GM21619 (cell line): ENCODE data around the gene GNPTAB.
"Not testable (repeated sequence)": the region's sequence is repeated elsewhere in the genome, so short reads cannot be mapped to it uniquely, and the experiment has no call there.

Source experiments
- ATAC-seq: cut with Tn5 transposase; IDR thresholded peaks from one replicate; pipeline ENCODE4 v1.9.1; 2021; ENCODE audit not compliant: unreplicated experiment

Gene GNPTAB

DNA sequence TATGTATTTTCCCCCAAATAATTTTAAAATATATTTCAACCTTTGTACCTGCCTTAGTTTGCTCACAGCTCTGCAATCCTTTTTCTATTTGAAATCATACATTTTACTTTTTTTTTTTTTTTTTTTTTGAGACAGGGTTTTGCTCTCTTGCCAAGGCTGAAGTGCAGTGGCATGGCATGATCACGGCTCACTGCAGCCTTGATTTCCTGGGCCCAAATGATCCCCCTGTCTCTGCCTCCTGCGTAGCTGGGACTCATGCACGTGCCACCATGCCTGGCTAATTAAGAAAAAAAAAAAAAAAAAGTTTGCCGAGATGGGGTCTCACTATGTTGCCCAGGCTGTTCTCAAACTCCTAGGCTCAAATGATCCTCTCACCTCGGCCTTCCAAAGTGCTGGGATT is 90.2 kb downstream of the GNPTAB start:
- no peak for ATAC-seq

- ATAC-seq, result no peak
Observed at GRCh38 chr12:101738920-101739665, 91.7 kb downstream of the GNPTAB start, which contains the start of gene SYCP3. Gene SYCP3, minus strand, starts transcription at chr12:101739462. Its CDS starts 1,527 bp downstream, at chr12:101737935.

GRCh38 chr12:101737476-101737875 is 93.3 kb downstream of the GNPTAB start:
- no peak for ATAC-seq

DNA sequence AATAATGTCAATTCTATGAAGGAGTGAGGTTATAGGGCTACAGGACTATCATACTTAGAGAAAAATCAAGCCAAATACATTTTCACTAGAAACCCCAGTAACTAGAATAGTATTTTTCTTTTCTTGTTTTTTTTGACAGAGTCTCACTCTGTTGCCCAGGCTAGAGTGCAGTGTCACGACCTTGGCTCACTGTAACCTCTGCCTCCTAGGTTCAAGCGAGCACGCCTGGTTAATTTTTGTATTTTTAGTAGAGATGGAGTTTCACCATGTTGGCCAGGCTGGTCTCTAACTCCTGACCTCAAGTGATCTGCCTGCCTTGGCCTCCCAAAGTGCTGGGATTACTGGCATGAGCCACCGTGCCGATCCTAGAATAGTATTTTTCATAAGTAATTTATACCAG is 96.3 kb downstream of the GNPTAB start:
- not testable (repeated sequence) for ATAC-seq

DNA sequence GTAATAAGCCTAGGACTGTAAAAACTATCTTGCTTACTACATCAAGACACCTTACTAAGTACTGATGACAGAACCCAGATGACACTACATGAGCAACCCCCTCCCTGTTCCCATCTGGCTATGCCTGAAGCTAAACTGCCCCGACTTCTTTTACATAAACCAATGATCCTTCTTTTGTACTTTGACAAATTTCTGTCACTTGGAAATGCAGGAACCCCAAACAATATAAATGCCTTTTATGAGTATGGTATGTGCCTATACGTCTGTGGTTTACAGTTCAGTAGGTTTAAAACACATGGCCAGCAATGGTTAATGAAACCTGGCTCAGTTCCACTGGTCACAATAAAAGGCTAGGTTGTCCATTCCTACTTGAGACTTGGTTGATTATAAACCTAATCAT is 97.6 kb downstream of the GNPTAB start:
- no peak for ATAC-seq

GRCh38 chr12:101732318-101732717 is 98.4 kb downstream of the GNPTAB start:
- no peak for ATAC-seq

GRCh38 chr12:101729842-101730241 is 100.9 kb downstream of the GNPTAB start:
- ATAC-seq, result no peak

DNA sequence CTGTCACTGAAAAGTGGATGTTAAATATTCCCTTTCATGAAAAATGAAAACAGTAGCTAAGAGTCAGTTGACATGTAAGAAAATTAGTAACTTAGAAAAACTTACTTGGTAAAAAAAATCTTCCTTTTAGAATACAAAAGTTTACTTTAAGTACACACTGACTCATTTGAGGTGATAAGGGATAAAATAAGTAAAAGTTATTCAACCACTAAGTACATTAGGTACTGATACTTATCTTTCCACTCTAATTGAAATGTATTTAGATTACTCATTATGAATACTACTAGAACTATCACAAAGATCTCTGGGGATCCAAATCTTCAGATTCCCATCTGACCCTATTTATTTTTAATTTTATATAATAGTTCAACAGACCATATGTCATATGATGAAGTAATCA is 103.7 kb downstream of the GNPTAB start:
- no peak for ATAC-seq

- no peak for ATAC-seq
Observed at GRCh38 chr12:101722392-101722791, 108.4 kb downstream of the GNPTAB start.

DNA sequence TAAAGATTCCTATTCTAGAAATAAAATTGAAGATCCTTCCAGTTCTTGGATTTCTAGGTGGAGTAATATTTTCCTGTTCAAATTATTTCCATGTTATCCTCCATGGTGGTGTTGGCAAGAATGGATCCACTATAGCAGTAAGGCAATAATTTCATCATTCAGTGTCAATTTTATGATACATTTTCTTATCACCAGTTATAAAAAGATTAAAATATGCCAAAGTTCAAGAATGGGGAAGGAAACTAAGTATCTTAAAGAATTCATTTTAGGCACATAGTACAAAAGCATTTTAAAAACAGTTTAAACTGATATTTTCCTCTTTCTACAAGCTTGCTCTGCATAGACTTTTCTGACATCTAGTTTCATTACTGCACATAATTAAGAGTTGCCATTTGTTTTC is 110.6 kb downstream of the GNPTAB start:
- ATAC-seq, result no peak

GRCh38 chr12:101719566-101719965 is 111.2 kb downstream of the GNPTAB start:
- no peak for ATAC-seq

DNA sequence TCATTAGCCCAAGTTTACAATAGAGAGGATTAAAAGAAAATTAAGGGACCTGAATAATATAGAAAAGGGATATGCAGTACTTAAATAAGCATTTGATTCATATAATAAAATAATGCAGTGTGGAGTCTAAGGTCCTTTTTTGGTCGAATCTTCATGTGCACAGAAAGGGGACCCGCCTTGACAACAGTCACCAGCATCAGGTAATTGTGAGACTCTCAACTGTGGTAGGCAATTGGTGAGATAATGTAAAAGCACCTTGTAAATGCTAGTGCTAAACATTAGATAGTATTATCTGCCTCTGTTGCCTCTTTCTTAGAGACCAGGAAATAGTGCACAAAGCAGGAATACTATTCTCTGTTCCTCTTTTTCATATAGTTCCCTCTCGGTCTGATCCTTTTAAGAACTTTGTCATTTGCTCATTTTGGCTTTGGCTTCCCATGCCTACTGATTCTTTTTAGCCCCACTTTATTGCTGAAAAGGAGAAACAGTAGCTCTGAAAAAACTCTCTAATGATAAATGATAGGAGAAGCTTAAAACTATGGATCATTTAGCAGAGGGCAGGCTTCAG is 115.8 kb downstream of the GNPTAB start:
- no peak for ATAC-seq

DNA sequence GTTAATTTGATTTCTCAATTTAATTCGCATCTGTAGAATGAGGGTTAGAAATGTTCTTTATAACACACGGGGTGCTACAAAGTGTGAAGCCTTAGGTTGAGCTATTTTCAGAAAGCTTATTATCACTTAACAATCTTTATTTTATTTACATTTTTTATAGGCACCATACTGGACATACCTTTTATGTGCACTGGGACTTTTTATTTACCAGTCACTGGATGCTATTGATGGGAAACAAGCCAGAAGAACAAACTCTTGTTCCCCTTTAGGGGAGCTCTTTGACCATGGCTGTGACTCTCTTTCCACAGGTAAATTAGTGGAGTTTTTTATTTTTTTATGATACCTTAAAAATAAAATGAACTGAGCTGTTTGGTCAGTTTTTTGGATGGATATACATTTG is 116.8 kb downstream of the GNPTAB start:
- no peak for ATAC-seq

- ATAC-seq, result no peak
Observed at GRCh38 chr12:101713059-101713682, 117.6 kb downstream of the GNPTAB start.

- ATAC-seq, result no peak
Observed at GRCh38 chr12:101710288-101710687, 120.5 kb downstream of the GNPTAB start.

- ATAC-seq, result no peak
Observed at GRCh38 chr12:101707131-101707782, 123.5 kb downstream of the GNPTAB start.

DNA sequence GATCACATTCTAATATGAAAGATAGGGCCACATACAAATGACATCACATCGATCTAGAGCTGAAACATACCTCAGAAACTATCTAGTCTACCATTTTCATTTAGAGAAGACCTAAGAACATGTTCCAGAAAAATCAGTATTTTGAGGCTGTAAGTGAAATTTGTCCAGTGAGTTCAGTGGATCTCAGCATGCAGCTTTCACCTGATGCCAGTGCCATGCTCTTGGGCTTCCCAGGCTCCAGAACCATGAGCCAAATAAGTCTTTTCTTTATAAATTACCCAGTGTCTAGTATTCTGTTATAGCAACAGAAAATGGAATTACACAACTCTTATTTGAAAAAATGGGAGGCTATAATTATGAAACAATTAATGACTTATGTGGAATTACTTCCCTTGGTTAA is 124.4 kb downstream of the GNPTAB start:
- ATAC-seq, result no peak

DNA sequence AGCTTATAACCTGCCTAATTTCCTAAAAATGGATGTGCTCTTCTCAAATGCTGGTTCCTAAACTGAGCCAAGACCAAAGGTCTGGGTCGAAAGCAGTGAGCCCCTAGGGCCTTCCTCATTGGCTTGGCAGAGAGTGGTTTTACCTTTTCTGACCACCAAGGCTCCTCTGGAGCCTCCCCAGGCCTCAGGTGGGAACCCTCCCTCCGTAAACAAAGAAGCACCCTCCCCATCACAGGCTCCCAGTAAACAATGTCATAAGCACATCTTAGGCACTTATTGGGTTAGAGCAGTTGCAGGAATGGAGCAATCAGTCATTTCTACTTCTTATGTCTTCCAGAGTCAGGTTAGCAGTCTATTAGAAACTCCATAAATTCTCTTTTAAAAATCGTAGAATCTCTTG is 127.3 kb downstream of the GNPTAB start:
- no peak for ATAC-seq

- ATAC-seq, result no peak
Observed at GRCh38 chr12:101700299-101700820, 130.4 kb downstream of the GNPTAB start.

DNA sequence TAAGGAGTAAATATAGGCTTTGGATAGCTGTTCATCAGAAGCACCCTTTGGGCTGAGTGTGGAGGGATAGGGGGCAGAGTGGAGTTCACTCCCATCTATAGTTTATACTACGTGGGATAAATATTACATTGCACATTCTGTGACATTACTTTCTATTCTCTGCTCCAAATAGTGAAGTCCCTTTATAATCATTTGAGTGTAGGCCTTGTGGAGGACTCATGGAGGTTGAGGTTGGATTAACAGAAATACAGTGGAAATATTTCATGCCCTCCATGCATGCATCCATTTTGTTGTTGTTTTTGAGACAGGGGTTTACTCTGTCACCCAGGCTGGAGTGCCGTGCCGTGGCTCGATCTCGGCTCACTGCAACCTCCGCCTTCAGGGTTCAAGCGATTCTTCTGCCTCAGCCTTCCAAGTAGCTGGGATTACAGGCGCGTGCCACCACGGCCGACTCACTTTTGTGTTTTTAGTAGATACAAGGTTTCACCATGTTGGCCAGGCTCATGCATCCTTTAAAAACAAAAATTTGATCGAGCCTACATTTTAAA is 131.9 kb downstream of the GNPTAB start:
- no peak for ATAC-seq
